ENCODE data around the gene GIMAP2. TPM values are rescaled to one million over a fixed set of nuclear protein-coding genes. Genes with fewer than 3 reads are reported as not detected.
"Not testable (repeated sequence)": the region's sequence is repeated elsewhere in the genome, so short reads cannot be mapped to it uniquely, and the experiment has no call there.

GIMAP2 gene
- total and polyA plus RNA-seq, 2 donors, result 32.5 to 70.4 TPM

DNA sequence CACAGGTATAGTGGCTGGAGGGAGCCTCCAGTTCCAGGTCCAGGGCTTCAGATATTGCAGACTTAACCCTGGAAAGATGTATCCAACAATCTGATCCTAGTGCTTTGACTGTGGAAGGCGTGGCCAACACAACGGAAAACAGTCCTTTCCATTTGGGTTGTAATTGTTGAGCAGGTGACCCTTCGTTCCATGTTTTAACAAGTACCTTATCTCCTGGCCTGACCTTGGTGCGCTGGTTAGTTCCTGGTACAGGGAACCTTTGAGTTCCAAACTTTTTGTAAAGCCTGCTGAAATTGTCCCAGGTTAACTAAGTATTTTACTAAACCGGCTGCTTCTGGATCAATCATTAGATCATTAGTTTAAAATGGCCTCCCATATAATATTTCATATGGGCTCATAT is 29.5 kb upstream of the GIMAP2 start:
- 97% methylated on average over 5 of the region's 5 CpGs for WGBS
- no peaks in the 10 kb centered on the region for H3K36me3 ChIP-seq (ENCODE audit: control insufficient read depth in 2 of 2, insufficient read depth in 2 of 2, low read length in 1 of 2)
- H3K27ac ChIP-seq (ENCODE audit: low read depth in 1 of 2, low read length in 1 of 2), result no peak overlapping the region
- no peaks in the 10 kb centered on the region for H3K27me3 ChIP-seq (ENCODE audit: control insufficient read depth in 2 of 2, insufficient read depth in 1 of 2, low read length in 1 of 2)
- H3K9me3 ChIP-seq (ENCODE audit: control insufficient read depth in 2 of 2, insufficient read depth in 1 of 2, low read length in 1 of 2), result peaks cover 3 to 6% of the 10 kb centered on the region in 2 donors
- no peaks in the 10 kb centered on the region for H3K4me1 ChIP-seq (ENCODE audit: control insufficient read depth in 2 of 2, insufficient read depth in 2 of 2, low read length in 2 of 2)
- no peak for DNase-seq (ENCODE audit: low read depth in 6 of 9, low spot score in 9 of 9)
- no peak overlapping the region for H3K4me3 ChIP-seq (ENCODE audit: low read length in 2 of 2)

GRCh38 chr7:150657526-150657925 is 28.0 kb upstream of the GIMAP2 start:
- no peak for DNase-seq (ENCODE audit: low read depth in 6 of 9, low spot score in 9 of 9)
- Histone ChIP-seq H3K36me3 (ENCODE audit: control insufficient read depth in 2 of 2, insufficient read depth in 2 of 2, low read length in 1 of 2) (no peaks in the 10 kb centered on the region), H3K27me3 (ENCODE audit: control insufficient read depth in 2 of 2, insufficient read depth in 1 of 2, low read length in 1 of 2) (no peaks in the 10 kb centered on the region), H3K27ac (ENCODE audit: low read depth in 1 of 2, low read length in 1 of 2) (no peak overlapping the region), H3K4me3 (ENCODE audit: low read length in 2 of 2) (no peak overlapping the region), H3K9me3 (ENCODE audit: control insufficient read depth in 2 of 2, insufficient read depth in 1 of 2, low read length in 1 of 2) (peaks cover 3 to 6% of the 10 kb centered on the region in 2 donors), H3K4me1 (ENCODE audit: control insufficient read depth in 2 of 2, insufficient read depth in 2 of 2, low read length in 2 of 2) (peaks cover 0 to 4% of the 10 kb centered on the region in 2 donors)
- 97% methylated on average over 3 of the region's 3 CpGs for WGBS

DNA sequence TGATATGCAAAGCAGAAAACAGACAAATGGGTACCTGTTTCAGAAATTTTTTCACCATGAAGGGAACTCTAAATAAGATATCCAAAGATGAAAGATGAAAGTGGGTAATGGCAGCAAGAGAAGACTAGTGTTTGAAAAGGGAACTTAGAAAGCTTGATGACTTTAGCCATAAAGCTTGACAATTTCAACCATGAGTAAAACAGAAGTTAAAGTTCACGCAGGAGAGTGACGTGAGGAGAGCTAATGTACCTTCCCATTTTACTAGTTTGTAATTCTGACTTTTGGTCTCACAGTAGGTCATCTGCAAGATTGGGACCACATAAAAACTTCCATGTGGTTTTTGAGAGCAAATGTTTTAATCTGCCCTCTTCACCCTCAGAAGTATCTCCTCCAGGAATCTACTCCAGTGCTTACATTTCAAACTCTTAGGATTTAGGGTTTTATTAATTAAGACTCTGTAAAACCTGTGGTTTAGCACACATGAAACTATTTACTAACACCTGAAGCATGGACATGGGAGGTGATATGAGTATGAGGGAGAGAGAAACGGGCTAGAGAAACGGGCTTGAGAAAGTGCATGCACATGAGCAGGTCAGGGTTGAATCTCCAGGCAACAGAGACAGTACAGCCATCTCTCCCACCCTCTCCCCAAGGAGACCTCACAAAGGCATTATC is 24.4 kb upstream of the GIMAP2 start:
- H3K9me3 ChIP-seq (ENCODE audit: control insufficient read depth in 2 of 2, insufficient read depth in 1 of 2, low read length in 1 of 2), result peaks cover 3 to 9% of the 10 kb centered on the region in 2 donors
- H3K36me3 ChIP-seq (ENCODE audit: control insufficient read depth in 2 of 2, insufficient read depth in 2 of 2, low read length in 1 of 2), result no peaks in the 10 kb centered on the region
- DNase-seq (ENCODE audit: low read depth in 6 of 9, low spot score in 9 of 9), result no peak
- H3K4me3 ChIP-seq (ENCODE audit: low read length in 2 of 2), result no peak overlapping the region
- peaks cover 15 to 33% of the 10 kb centered on the region in 2 donors for H3K4me1 ChIP-seq (ENCODE audit: control insufficient read depth in 2 of 2, insufficient read depth in 2 of 2, low read length in 2 of 2)
- no peak overlapping the region for H3K27ac ChIP-seq (ENCODE audit: low read depth in 1 of 2, low read length in 1 of 2)
- no peaks in the 10 kb centered on the region for H3K27me3 ChIP-seq (ENCODE audit: control insufficient read depth in 2 of 2, insufficient read depth in 1 of 2, low read length in 1 of 2)
- WGBS, result 96% methylated on average over 4 of the region's 4 CpGs

GRCh38 chr7:150662821-150663220 is 22.7 kb upstream of the GIMAP2 start:
- H3K4me3 ChIP-seq (ENCODE audit: low read length in 2 of 2); DNase-seq (ENCODE audit: low read depth in 6 of 9, low spot score in 9 of 9); H3K27me3 ChIP-seq (ENCODE audit: control insufficient read depth in 2 of 2, insufficient read depth in 1 of 2, low read length in 1 of 2); H3K27ac ChIP-seq (ENCODE audit: low read depth in 1 of 2, low read length in 1 of 2); H3K36me3 ChIP-seq (ENCODE audit: control insufficient read depth in 2 of 2, insufficient read depth in 2 of 2, low read length in 1 of 2); H3K9me3 ChIP-seq (ENCODE audit: control insufficient read depth in 2 of 2, insufficient read depth in 1 of 2, low read length in 1 of 2): not testable (repeated sequence)
- peaks cover 28 to 50% of the 10 kb centered on the region in 2 donors for H3K4me1 ChIP-seq (ENCODE audit: control insufficient read depth in 2 of 2, insufficient read depth in 2 of 2, low read length in 2 of 2)

- peak overlapping the region; percentile 81 to 82 for H3K27ac ChIP-seq (ENCODE audit: low read depth in 1 of 2, low read length in 1 of 2)
- H3K4me3 ChIP-seq (ENCODE audit: low read length in 2 of 2), result no peak overlapping the region
- peaks cover 34 to 60% of the 10 kb centered on the region in 2 donors for H3K4me1 ChIP-seq (ENCODE audit: control insufficient read depth in 2 of 2, insufficient read depth in 2 of 2, low read length in 2 of 2)
- WGBS, result 78% methylated on average over 4 of the region's 4 CpGs
- no peaks in the 10 kb centered on the region for H3K36me3 ChIP-seq (ENCODE audit: control insufficient read depth in 2 of 2, insufficient read depth in 2 of 2, low read length in 1 of 2)
- peaks cover 0 to 3% of the 10 kb centered on the region in 2 donors for H3K9me3 ChIP-seq (ENCODE audit: control insufficient read depth in 2 of 2, insufficient read depth in 1 of 2, low read length in 1 of 2)
- no peaks in the 10 kb centered on the region for H3K27me3 ChIP-seq (ENCODE audit: control insufficient read depth in 2 of 2, insufficient read depth in 1 of 2, low read length in 1 of 2)
- peak in 3 of 9 donors; percentile 31 to 68 (median 50) for DNase-seq (ENCODE audit: low read depth in 6 of 9, low spot score in 9 of 9)
Observed at GRCh38 chr7:150663802-150664494, 21.6 kb upstream of the GIMAP2 start.

- peaks cover 34 to 61% of the 10 kb centered on the region in 2 donors for H3K4me1 ChIP-seq (ENCODE audit: control insufficient read depth in 2 of 2, insufficient read depth in 2 of 2, low read length in 2 of 2)
- H3K36me3 ChIP-seq (ENCODE audit: control insufficient read depth in 2 of 2, insufficient read depth in 2 of 2, low read length in 1 of 2), result no peaks in the 10 kb centered on the region
- 95% methylated on average over 9 of the region's 9 CpGs for WGBS
- peaks cover 0 to 3% of the 10 kb centered on the region in 2 donors for H3K9me3 ChIP-seq (ENCODE audit: control insufficient read depth in 2 of 2, insufficient read depth in 1 of 2, low read length in 1 of 2)
- H3K27me3 ChIP-seq (ENCODE audit: control insufficient read depth in 2 of 2, insufficient read depth in 1 of 2, low read length in 1 of 2), result no peaks in the 10 kb centered on the region
- H3K27ac ChIP-seq (ENCODE audit: low read depth in 1 of 2, low read length in 1 of 2), result peak overlapping the region; percentile 58 to 81
- H3K4me3 ChIP-seq (ENCODE audit: low read length in 2 of 2), result no peak overlapping the region
- DNase-seq (ENCODE audit: low read depth in 6 of 9, low spot score in 9 of 9), result no peak
Observed at GRCh38 chr7:150665089-150665748, 20.3 kb upstream of the GIMAP2 start.

- H3K9me3 ChIP-seq (ENCODE audit: control insufficient read depth in 2 of 2, insufficient read depth in 1 of 2, low read length in 1 of 2), result peaks cover 0 to 3% of the 10 kb centered on the region in 2 donors
- WGBS, result 94% methylated on average over 2 of the region's 2 CpGs
- no peak overlapping the region for H3K4me3 ChIP-seq (ENCODE audit: low read length in 2 of 2)
- no peaks in the 10 kb centered on the region for H3K27me3 ChIP-seq (ENCODE audit: control insufficient read depth in 2 of 2, insufficient read depth in 1 of 2, low read length in 1 of 2)
- no peaks in the 10 kb centered on the region for H3K36me3 ChIP-seq (ENCODE audit: control insufficient read depth in 2 of 2, insufficient read depth in 2 of 2, low read length in 1 of 2)
- DNase-seq (ENCODE audit: low read depth in 6 of 9, low spot score in 9 of 9), result no peak
- peaks cover 36 to 65% of the 10 kb centered on the region in 2 donors for H3K4me1 ChIP-seq (ENCODE audit: control insufficient read depth in 2 of 2, insufficient read depth in 2 of 2, low read length in 2 of 2)
- peak overlapping the region; percentile 58 to 63 for H3K27ac ChIP-seq (ENCODE audit: low read depth in 1 of 2, low read length in 1 of 2)
Observed at GRCh38 chr7:150665896-150666295, 19.6 kb upstream of the GIMAP2 start.

- Histone ChIP-seq H3K4me3 (ENCODE audit: low read length in 2 of 2) (no peak overlapping the region), H3K4me1 (ENCODE audit: control insufficient read depth in 2 of 2, insufficient read depth in 2 of 2, low read length in 2 of 2) (peaks cover 36 to 62% of the 10 kb centered on the region in 2 donors), H3K27ac (ENCODE audit: low read depth in 1 of 2, low read length in 1 of 2) (peak overlapping the region; percentile 25 to 63), H3K27me3 (ENCODE audit: control insufficient read depth in 2 of 2, insufficient read depth in 1 of 2, low read length in 1 of 2) (no peaks in the 10 kb centered on the region), H3K9me3 (ENCODE audit: control insufficient read depth in 2 of 2, insufficient read depth in 1 of 2, low read length in 1 of 2) (peaks cover 0 to 3% of the 10 kb centered on the region in 2 donors), H3K36me3 (ENCODE audit: control insufficient read depth in 2 of 2, insufficient read depth in 2 of 2, low read length in 1 of 2) (no peaks in the 10 kb centered on the region)
- no peak for DNase-seq (ENCODE audit: low read depth in 6 of 9, low spot score in 9 of 9)
Observed at GRCh38 chr7:150666412-150666811, 19.1 kb upstream of the GIMAP2 start.

DNA sequence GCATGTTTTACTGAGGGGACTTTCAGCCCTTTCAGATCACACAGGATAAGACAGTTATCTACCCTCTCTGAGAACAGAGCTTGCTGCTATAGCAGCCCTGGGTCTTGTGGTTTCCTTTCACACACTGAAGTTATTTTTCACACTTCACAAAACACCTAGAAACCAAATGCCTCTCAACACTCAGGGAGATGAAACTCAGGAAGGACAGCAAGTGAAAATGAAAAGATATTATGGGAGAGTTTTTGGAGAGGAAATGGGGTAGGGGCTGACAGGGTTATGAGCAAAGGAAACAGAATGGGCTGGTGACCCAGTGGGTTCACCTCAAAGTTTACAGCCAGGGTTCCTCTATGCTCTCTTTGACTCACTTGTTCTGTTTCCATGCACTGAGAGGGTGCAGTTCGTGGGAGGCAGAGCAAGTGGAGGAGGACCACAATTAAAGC is 17.0 kb upstream of the GIMAP2 start:
- H3K9me3 ChIP-seq (ENCODE audit: control insufficient read depth in 2 of 2, insufficient read depth in 1 of 2, low read length in 1 of 2), result peaks cover 0 to 3% of the 10 kb centered on the region in 2 donors
- DNase-seq (ENCODE audit: low read depth in 6 of 9, low spot score in 9 of 9), result peak in 7 of 9 donors; percentile 49 to 91 (median 74)
- peaks cover 35 to 58% of the 10 kb centered on the region in 2 donors for H3K4me1 ChIP-seq (ENCODE audit: control insufficient read depth in 2 of 2, insufficient read depth in 2 of 2, low read length in 2 of 2)
- no peaks in the 10 kb centered on the region for H3K27me3 ChIP-seq (ENCODE audit: control insufficient read depth in 2 of 2, insufficient read depth in 1 of 2, low read length in 1 of 2)
- peak overlapping the region; percentile 86 to 91 for H3K27ac ChIP-seq (ENCODE audit: low read depth in 1 of 2, low read length in 1 of 2)
- 0% methylated on average over 1 of the region's 1 CpG for WGBS
- peak overlapping the region; percentile 0 to 20 for H3K4me3 ChIP-seq (ENCODE audit: low read length in 2 of 2)
- no peaks in the 10 kb centered on the region for H3K36me3 ChIP-seq (ENCODE audit: control insufficient read depth in 2 of 2, insufficient read depth in 2 of 2, low read length in 1 of 2)

Measured in thymus (tissue), 11 donors.